BLaER1 treated with 17β-estradiol and CSF1 and Interleukin-3, amounts not matched to agents 10 nM and 100 nM (cell line): Measurements from ENCODE around the gene NDRG2.
A peak's percentile ranks its signal among the peaks of the same experiment; 100 is the strongest.

Experiments
- H3K27ac ChIP-seq, 11 experiments: shearing (Covaris generic); formaldehyde crosslinking; 2 replicates each; pipeline ENCODE4 v1.8.1; 2022
- H3K27me3 ChIP-seq, 11 experiments: shearing (Covaris generic); formaldehyde crosslinking; 2 replicates each; pipeline ENCODE4 v1.8.1; 2022
- H3K36me3 ChIP-seq, 11 experiments: shearing (Covaris generic); formaldehyde crosslinking; 2 replicates each; pipeline ENCODE4 v1.8.1; 2022
- H3K4me1 ChIP-seq, 10 experiments: shearing (Covaris generic); formaldehyde crosslinking; 2 replicates each; pipeline ENCODE4 v1.8.1; 2022
- H3K4me2 ChIP-seq, 11 experiments: shearing (Covaris generic); formaldehyde crosslinking; 2 replicates each; pipeline ENCODE4 v1.8.1; 2022
- H3K4me3 ChIP-seq, 10 experiments: shearing (Covaris generic); formaldehyde crosslinking; 2 replicates each; pipeline ENCODE4 v1.8.1; 2022
- H3K9ac ChIP-seq, 11 experiments: shearing (Covaris generic); formaldehyde crosslinking; 2 replicates each; pipeline ENCODE4 v1.8.1; 2022
- H3K9me3 ChIP-seq, 11 experiments: shearing (Covaris generic); formaldehyde crosslinking; replicated peaks in 1 of 11; 2 replicates each; pipeline ENCODE4 v1.8.1; 2022
- H4K20me1 ChIP-seq, 11 experiments: shearing (Covaris generic); formaldehyde crosslinking; 2 replicates each; pipeline ENCODE4 v1.8.1; 2022
- Cebpa-rat ChIP-seq, 11 experiments: shearing (Covaris generic); IDR thresholded peaks; 2 replicates each; pipeline ENCODE4 v1.8.1; 2022

The NDRG2 gene

DNA sequence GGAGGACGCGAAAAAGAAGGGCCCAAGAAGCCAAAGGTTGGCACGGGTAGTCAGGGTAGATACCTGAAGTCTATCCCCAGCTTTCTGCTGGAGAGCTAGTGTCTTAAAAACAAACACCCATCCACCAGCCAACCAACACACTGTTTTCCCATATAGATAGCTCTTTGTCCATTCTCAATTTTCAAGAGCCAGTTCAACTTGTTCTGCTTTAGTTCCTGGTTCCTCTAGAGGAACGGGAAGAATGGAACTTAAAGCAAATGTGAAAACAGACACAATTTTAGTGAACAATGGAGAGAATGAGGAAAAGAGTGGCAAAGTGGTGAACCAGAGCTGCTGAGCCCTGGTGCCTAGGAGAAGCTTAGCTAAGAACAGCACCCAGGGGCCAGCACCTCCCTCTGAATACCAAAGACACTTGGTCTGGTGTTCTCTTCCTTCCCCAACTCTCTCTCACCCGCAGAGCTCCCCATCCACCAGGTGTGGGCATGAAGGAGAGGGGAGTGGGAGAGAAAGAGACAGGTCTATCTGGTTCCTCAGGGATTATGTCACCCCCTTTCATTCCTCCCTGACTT is 3.8 kb downstream of the NDRG2 start:
- Histone ChIP-seq H3K9ac (no peak overlapping the region), H3K36me3 (peaks cover 0 to 18% (median 4%) of the 10 kb centered on the region in 11 experiments; a peak in 8 of 22 replicates), H3K27ac (no peak overlapping the region), H3K4me1 (peaks cover 19 to 67% (median 43%) of the 10 kb centered on the region in 10 experiments), H3K4me2 (no peak overlapping the region), H3K4me3 (no peak overlapping the region), H3K27me3 (peaks cover 0 to 19% (median 8%) of the 10 kb centered on the region in 11 experiments; a peak in 10 of 22 replicates), H3K9me3 (no peaks in the 10 kb centered on the region), H4K20me1 (no peaks in the 10 kb centered on the region)
- no peak for TF ChIP-seq Cebpa-rat (IDR thresholded peaks at IDR 0.05)

DNA sequence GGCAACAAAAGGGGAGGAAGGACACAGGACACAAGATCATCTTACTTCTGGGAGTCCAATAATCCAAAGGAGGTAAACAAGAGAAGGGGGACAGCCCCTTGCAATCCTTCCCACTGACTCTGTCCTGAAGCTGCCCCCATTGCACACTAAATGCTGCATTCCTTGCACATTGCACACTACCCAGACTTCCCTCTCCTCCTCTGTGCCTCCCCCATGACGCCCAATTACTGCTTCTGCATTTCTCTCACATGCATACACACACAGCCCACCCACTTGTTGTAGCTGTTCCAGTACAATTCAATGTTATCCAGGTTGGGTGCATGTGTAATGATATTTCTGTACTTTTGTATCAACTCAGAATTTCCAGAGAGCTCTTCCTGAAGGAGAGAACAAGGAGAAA is 5.5 kb downstream of the NDRG2 start:
- TF ChIP-seq Cebpa-rat (IDR thresholded peaks at IDR 0.05): no peak
- H3K9ac ChIP-seq: no peak overlapping the region
- no peaks in the 10 kb centered on the region for H3K9me3 ChIP-seq
- H3K4me2 ChIP-seq: peak overlapping the region in 1 of 11 experiments; percentile 6; a peak in 1 of 22 replicates
- no peak overlapping the region for H3K27ac ChIP-seq
- no peaks in the 10 kb centered on the region for H4K20me1 ChIP-seq
- H3K4me1 ChIP-seq: peaks cover 12 to 72% (median 35%) of the 10 kb centered on the region in 10 experiments
- H3K36me3 ChIP-seq: peaks cover 0 to 18% (median 4%) of the 10 kb centered on the region in 11 experiments; a peak in 8 of 22 replicates
- H3K27me3 ChIP-seq: peaks cover 0 to 7% (median 4%) of the 10 kb centered on the region in 11 experiments; a peak in 9 of 22 replicates
- no peak overlapping the region for H3K4me3 ChIP-seq

DNA sequence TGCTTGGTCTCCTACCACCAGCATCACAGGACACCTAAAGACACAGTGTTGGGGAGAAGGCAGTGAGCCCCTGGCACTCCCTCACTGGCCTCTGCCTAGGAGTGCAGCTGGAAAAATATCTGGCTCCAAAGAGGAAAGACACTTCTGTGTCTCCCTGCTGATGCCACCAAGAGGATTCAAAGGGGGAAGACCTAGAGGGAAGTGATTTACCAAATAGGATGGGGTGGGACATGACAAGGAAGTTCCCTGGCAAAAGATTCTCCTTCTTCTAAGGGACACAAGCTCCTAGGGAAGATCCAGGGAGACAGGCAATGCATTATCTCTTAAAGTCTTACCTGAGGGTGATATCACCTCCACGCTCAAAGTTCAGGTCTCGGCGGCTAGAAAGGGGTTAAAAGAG is 6.1 kb downstream of the NDRG2 start:
- no peak overlapping the region for H3K4me3 ChIP-seq
- peaks cover 6 to 66% (median 30%) of the 10 kb centered on the region in 10 experiments for H3K4me1 ChIP-seq
- peak overlapping the region in 2 of 11 experiments; percentile 3 to 61; a peak in 3 of 22 replicates for H3K4me2 ChIP-seq
- H4K20me1 ChIP-seq: no peaks in the 10 kb centered on the region
- H3K27me3 ChIP-seq: 0 out of 22 replicates have a peak, but pooled peaks cover 0 to 1% (median 0%) of the 10 kb centered on the region in 11 experiments
- TF ChIP-seq Cebpa-rat (IDR thresholded peaks at IDR 0.05): no peak
- H3K9me3 ChIP-seq: no peaks in the 10 kb centered on the region
- H3K27ac ChIP-seq: no peak overlapping the region
- H3K36me3 ChIP-seq: peaks cover 0 to 18% (median 4%) of the 10 kb centered on the region in 11 experiments; a peak in 8 of 22 replicates
- H3K9ac ChIP-seq: no peak overlapping the region

DNA sequence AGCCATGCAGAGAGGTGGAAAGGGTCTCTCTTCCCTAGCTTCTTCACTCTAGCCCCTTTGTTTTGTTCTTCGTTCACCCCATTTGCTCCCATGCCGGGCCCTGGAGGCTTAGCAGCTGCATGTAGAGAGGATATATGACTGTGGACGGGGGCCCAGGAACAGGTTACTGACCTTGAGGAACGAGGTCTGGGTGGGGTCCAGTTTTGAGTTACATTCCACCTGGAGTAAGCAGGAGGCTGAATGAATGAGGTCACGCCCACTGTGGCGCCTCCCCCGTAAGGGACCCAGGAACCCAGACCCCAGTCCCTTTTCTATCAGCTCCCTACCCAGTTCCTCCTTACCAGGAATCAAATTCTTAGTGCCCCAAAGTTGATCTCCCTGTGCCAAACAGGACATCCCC is 6.6 kb downstream of the NDRG2 start:
- no peak for TF ChIP-seq Cebpa-rat (IDR thresholded peaks at IDR 0.05)
- H3K27ac ChIP-seq: no peak overlapping the region
- no peak overlapping the region for H3K9ac ChIP-seq

DNA sequence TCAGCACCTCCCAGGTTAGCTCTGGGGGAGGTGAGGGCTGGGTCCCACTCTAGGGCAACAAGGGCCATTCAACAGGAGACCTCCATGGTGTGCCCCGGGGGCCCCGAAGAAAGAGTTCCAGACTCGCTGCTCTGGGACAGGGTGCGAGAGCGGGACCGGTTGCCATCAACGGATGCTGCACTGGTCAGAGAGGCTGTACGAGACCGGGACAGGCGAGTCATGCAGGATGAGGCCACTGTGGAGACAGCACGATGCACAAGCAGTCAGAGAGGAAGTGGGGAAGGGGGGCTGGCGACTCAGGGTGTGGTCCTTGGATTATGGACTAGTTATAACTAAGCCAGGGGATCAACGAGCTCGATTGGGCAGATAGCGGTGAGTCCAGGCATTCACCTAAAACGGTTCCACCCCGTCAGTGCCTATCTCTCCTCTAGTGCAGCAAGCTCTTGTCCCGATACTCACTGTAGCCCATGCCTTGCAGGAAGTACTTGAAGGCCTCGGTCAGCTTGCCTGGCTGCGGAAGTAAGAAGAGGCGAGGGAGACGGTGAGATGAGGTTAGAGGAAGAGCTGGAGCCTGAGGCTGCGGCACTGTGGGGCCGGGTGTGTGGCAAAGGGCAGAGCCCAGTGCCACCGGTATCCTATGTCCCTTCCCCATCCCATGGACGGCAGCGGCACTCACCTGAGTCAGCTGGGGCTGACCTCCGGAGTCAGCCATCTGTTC is 7.2 kb downstream of the NDRG2 start:
- Histone ChIP-seq H3K4me3 (no peak overlapping the region), H3K9me3 (no peaks in the 10 kb centered on the region), H3K27me3 (no peaks in the 10 kb centered on the region), H3K27ac (0 out of 22 replicates have a peak overlapping the region, but pooled peaks of 1 of the 11 experiments have one; percentile 5), H3K4me2 (peak overlapping the region in 5 of 11 experiments; percentile 25 to 61 (median 40); a peak in 10 of 22 replicates), H4K20me1 (no peaks in the 10 kb centered on the region; a peak in 1 of 22 replicates), H3K36me3 (peaks cover 0 to 18% (median 4%) of the 10 kb centered on the region in 11 experiments; a peak in 8 of 22 replicates), H3K4me1 (peaks cover 0 to 55% (median 20%) of the 10 kb centered on the region in 10 experiments; a peak in 13 of 20 replicates), H3K9ac (no peak overlapping the region)
- no peak for TF ChIP-seq Cebpa-rat (IDR thresholded peaks at IDR 0.05)

More for the DNA sequence above, 6.6 kb downstream of the NDRG2 start:
- Histone ChIP-seq H4K20me1 (no peaks in the 10 kb centered on the region), H3K9me3 (no peaks in the 10 kb centered on the region), H3K4me3 (no peak overlapping the region), H3K4me2 (peak overlapping the region in 2 of 11 experiments; percentile 40 to 61; a peak in 5 of 22 replicates), H3K36me3 (peaks cover 0 to 18% (median 4%) of the 10 kb centered on the region in 11 experiments; a peak in 8 of 22 replicates), H3K27me3 (no peaks in the 10 kb centered on the region), H3K4me1 (peaks cover 1 to 61% (median 25%) of the 10 kb centered on the region in 10 experiments; a peak in 19 of 20 replicates)

DNA sequence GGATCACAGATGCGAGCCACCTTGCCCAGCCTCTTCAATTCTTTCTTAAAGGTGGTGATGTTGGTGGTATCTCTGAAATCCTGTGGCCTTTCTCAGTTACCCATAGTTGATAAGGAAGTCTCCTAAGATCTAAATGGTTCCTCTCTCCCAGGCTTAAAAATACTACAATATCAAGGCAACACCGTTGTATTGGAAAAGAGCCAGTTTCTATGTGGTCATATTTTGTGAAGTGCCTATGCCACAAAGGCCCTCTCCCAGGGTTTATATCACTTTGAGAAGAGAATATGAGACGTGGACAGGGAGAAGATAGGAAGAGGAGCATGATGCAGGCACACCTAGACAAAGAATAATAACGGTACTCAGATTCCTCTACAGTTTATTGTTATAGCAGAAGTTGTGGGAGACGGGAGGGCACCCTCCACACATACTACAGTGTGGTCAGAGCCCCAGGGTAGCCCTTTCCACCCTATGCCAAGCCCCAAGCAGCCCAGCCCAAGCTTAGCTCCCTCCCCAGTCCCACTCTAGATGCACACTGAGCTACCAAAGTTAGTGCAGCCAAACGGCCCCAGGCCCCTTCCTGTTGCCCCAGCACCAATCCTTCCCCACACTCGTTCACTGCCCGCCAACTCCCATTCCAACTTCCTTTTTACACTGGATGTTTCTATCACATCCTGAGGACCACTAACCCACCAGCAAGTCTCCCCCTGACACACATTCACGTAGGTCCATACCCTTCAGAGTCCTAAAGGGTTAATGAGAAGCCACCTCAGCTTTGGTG is 8.3 kb downstream of the NDRG2 start:
- Histone ChIP-seq H3K4me2 (peak overlapping the region in 5 of 11 experiments; percentile 8 to 61 (median 40); a peak in 8 of 22 replicates), H3K9ac (no peak overlapping the region), H3K4me1 (peaks cover 0 to 45% (median 16%) of the 10 kb centered on the region in 10 experiments; a peak in 12 of 20 replicates), H4K20me1 (no peaks in the 10 kb centered on the region; a peak in 1 of 22 replicates), H3K9me3 (no peaks in the 10 kb centered on the region), H3K36me3 (peaks cover 0 to 18% (median 4%) of the 10 kb centered on the region in 11 experiments; a peak in 8 of 22 replicates), H3K27ac (no peak overlapping the region), H3K4me3 (no peak overlapping the region), H3K27me3 (no peaks in the 10 kb centered on the region)
- no peak for TF ChIP-seq Cebpa-rat (IDR thresholded peaks at IDR 0.05)

DNA sequence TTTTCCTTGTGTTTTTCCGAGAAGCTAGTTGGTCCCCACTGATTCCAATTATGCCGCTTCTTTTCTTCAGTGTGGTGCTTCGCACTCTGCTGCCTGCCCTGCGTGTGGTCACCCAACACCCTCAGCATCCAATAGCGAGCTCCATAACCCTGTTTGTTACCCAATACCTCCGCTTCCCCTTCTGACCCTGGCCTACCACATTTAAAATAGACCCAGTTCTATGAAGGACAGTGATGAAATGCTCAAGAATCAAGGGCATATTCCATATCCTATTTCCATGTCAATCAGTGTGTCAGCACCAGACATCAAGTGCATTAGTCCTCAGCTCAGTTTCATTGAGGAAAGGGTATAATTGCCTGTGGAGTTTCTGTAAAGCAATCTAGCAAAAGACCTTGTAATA is 9.5 kb downstream of the NDRG2 start:
- no peaks in the 10 kb centered on the region; a peak in 1 of 22 replicates for H4K20me1 ChIP-seq
- peak overlapping the region in 1 of 11 experiments; percentile 13; a peak in 3 of 22 replicates for H3K4me2 ChIP-seq
- H3K9ac ChIP-seq: no peak overlapping the region
- H3K27ac ChIP-seq: no peak overlapping the region
- TF ChIP-seq Cebpa-rat (IDR thresholded peaks at IDR 0.05): no peak
- H3K9me3 ChIP-seq: no peaks in the 10 kb centered on the region
- H3K27me3 ChIP-seq: no peaks in the 10 kb centered on the region
- H3K36me3 ChIP-seq: peaks cover 0 to 18% (median 0%) of the 10 kb centered on the region in 11 experiments; a peak in 7 of 22 replicates
- H3K4me3 ChIP-seq: no peak overlapping the region
- H3K4me1 ChIP-seq: peaks cover 0 to 45% (median 14%) of the 10 kb centered on the region in 10 experiments; a peak in 12 of 20 replicates

DNA sequence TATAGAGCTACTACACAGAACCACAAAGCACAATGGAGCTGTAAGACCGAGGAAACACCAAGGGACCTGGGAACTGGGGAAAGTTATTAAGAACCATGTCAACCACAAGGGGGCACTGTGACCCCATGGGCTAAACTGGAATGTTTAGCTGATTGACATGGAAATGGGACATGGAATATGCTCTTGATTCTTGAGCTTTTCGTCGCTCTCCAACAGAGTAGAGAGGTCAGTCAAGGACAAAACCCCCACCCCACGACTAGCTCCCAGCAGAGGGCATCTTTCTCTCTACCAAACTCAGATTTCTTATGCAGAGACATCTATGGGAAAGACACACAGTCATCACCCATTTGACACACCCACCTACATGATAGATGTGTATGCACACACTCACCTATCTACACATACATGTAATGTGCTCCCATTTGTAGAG is 10.1 kb downstream of the NDRG2 start:
- no peak overlapping the region for H3K27ac ChIP-seq
- no peak for TF ChIP-seq Cebpa-rat (IDR thresholded peaks at IDR 0.05)
- peak overlapping the region in 1 of 11 experiments; percentile 13; a peak in 2 of 22 replicates for H3K4me2 ChIP-seq
- H3K4me1 ChIP-seq: peaks cover 0 to 45% (median 14%) of the 10 kb centered on the region in 10 experiments; a peak in 12 of 20 replicates
- no peaks in the 10 kb centered on the region; a peak in 1 of 22 replicates for H4K20me1 ChIP-seq
- H3K27me3 ChIP-seq: no peaks in the 10 kb centered on the region
- no peaks in the 10 kb centered on the region for H3K9me3 ChIP-seq
- no peak overlapping the region for H3K9ac ChIP-seq
- H3K4me3 ChIP-seq: no peak overlapping the region
- peaks cover 0 to 18% (median 0%) of the 10 kb centered on the region in 11 experiments; a peak in 7 of 22 replicates for H3K36me3 ChIP-seq
